Upper lobe of left lung (tissue), 6 donors: ENCODE results near the gene MLNR. TPM values are rescaled to one million over a fixed set of nuclear protein-coding genes. Genes with fewer than 3 reads are reported as not detected.

Experiments
- ATAC-seq, 2 donors: fragments of 200-7000 bp; cut with Tn5 transposase; one replicate each; pipeline ENCODE4 v1.9.1; 2022; ENCODE audit warnings: mild to moderate bottlenecking in 2 of 2, moderate library complexity in 2 of 2; ENCODE audit not compliant: low FRiP score in 2 of 2
- DNase-seq, 2 donors: peaks; one replicate each; pipeline ENCODE4 v3.0.0-alpha.2; 2019 to 2020
- H3K27ac ChIP-seq, 4 donors: fragments of 200-600 bp; sonication (generic); one replicate each; pipeline ENCODE4 v1.5.1; 2016 to 2019
- H3K27me3 ChIP-seq, 4 donors: fragments of 200-600 bp; sonication (generic); one replicate each; pipeline ENCODE4 v1.5.1; 2017 to 2019
- H3K36me3 ChIP-seq, 4 donors: fragments of 200-600 bp; sonication (generic); one replicate each; pipeline ENCODE4 v1.5.1; 2016 to 2019
- H3K4me1 ChIP-seq, 4 donors: fragments of 200-600 bp; sonication (generic); one replicate each; pipeline ENCODE4 v1.5.1; 2018 to 2019
- H3K4me3 ChIP-seq, 4 donors: fragments of 200-600 bp; sonication (generic); one replicate each; pipeline ENCODE4 v1.5.1; 2017 to 2019; ENCODE audit warnings: mild to moderate bottlenecking in 2 of 4, moderate library complexity in 1 of 4
- H3K9me3 ChIP-seq, 4 donors: fragments of 200-600 bp; sonication (generic); one replicate each; pipeline ENCODE4 v1.5.1; 2018 to 2019
- EP300 ChIP-seq, 4 donors: sonication (generic); formaldehyde crosslinking; IDR thresholded peaks; one replicate each; pipeline ENCODE4 v1.5.1; 2017; ENCODE audit warnings: antibody characterized with exemption in 4 of 4, control low read depth in 2 of 4
- POLR2A ChIP-seq, 4 donors: fragments of 450-650 bp; IDR thresholded peaks; one replicate each; pipeline ENCODE4 v1.5.1; 2016 to 2017; ENCODE audit warnings: antibody characterized with exemption in 4 of 4, mild to moderate bottlenecking in 2 of 4
- POLR2AphosphoS5 ChIP-seq, 2 donors: sonication (generic); formaldehyde crosslinking; IDR thresholded peaks; one replicate each; pipeline ENCODE4 v1.5.1; 2017; ENCODE audit warnings: antibody characterized with exemption in 2 of 2
- WGBS, 2 donors: methylation state at CpG; one replicate each; pipeline ENCODE4 v1.1.5; 2017 to 2018; 5-methylcytosine and 5-hydroxymethylcytosine counted together
- total RNA-seq, 6 donors: library from RNA; depleted of rRNA in 4 of 6; stranded (reverse); fragments of >200 nt in 4 of 6; gene quantifications; one replicate each; pipeline versions ENCODE4 v1.1.0 to v1.2.1, GENCODE V29; 2016 to 2021
- TF ChIP-seq, protein P1 (sequence below), 6 experiments: fragments of 450-650 bp in 4 of 6; fragments of 200-600 bp in 2 of 6; sonication (generic) in 2 of 6; IDR thresholded peaks; one replicate each; pipeline ENCODE4 v1.5.1; 2016 to 2019; ENCODE audit warnings: antibody characterized with exemption in 6 of 6
- donor health status: DM: no; HTN: no; CAD: no; lungs with moderate emphysema.
- donor health status: DM: no; HTN: yes; CAD: no; lungs with severe emphysema.

MLNR gene
- total RNA-seq, 6 donors from 2014 or later, result 0.30 to 0.49 TPM; not detected in 4

DNA sequence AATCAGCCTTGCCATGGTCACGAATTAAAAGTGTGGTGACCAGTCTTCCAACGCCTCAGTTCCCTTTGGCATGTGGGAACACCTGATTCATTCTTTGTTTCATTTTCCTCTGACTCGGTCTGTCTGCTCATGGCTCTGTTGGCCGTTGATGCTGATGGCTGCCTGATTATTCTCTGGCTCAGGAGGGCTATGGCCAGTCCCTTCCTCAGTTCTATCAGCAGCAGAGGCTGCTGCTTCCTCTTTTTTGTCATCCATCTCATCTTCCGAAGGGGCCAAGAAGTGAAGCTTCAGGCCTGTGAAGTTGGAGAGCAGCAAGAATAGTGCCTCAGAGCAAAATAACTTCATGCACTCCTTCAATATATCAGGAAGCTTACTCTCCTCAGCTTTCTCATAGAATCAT lies 9.5 kb upstream of the MLNR start:
- WGBS, 2 donors, result 92 to 93% methylated on average over 5 of the region's 5 CpGs
- H3K4me3 ChIP-seq, result no peak overlapping the region
- no peak for DNase-seq
- H3K27me3 ChIP-seq, result no peaks in the 10 kb centered on the region
- no peak for TF ChIP-seq EP300 (IDR thresholded peaks at IDR 0.05)
- TF ChIP-seq POLR2A (IDR thresholded peaks at IDR 0.05), result no peak
- TF ChIP-seq, protein P1, sequence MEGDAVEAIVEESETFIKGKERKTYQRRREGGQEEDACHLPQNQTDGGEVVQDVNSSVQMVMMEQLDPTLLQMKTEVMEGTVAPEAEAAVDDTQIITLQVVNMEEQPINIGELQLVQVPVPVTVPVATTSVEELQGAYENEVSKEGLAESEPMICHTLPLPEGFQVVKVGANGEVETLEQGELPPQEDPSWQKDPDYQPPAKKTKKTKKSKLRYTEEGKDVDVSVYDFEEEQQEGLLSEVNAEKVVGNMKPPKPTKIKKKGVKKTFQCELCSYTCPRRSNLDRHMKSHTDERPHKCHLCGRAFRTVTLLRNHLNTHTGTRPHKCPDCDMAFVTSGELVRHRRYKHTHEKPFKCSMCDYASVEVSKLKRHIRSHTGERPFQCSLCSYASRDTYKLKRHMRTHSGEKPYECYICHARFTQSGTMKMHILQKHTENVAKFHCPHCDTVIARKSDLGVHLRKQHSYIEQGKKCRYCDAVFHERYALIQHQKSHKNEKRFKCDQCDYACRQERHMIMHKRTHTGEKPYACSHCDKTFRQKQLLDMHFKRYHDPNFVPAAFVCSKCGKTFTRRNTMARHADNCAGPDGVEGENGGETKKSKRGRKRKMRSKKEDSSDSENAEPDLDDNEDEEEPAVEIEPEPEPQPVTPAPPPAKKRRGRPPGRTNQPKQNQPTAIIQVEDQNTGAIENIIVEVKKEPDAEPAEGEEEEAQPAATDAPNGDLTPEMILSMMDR (IDR thresholded peaks at IDR 0.05), result no peak
- TF ChIP-seq POLR2AphosphoS5 (IDR thresholded peaks at IDR 0.05), result no peak
- no peak overlapping the region for H3K27ac ChIP-seq
- H3K36me3 ChIP-seq, result peaks cover 11 to 31% (median 17%) of the 10 kb centered on the region in 4 donors
- H3K9me3 ChIP-seq, result no peaks in the 10 kb centered on the region
- H3K4me1 ChIP-seq, result peaks cover 0 to 8% (median 6%) of the 10 kb centered on the region in 4 donors
- ATAC-seq, result no peak

- no peak overlapping the region for H3K4me3 ChIP-seq
- TF ChIP-seq, protein P1 (IDR thresholded peaks at IDR 0.05), result no peak
- TF ChIP-seq POLR2AphosphoS5 (IDR thresholded peaks at IDR 0.05), result no peak
- TF ChIP-seq EP300 (IDR thresholded peaks at IDR 0.05), result no peak
- no peak for TF ChIP-seq POLR2A (IDR thresholded peaks at IDR 0.05)
- H3K36me3 ChIP-seq, result peaks cover 0 to 4% (median 0%) of the 10 kb centered on the region in 4 donors
- 89% methylated on average over 1 of the region's 1 CpG for WGBS, 2 donors
- no peak overlapping the region for H3K27ac ChIP-seq
- ATAC-seq (no peak), DNase-seq (no peak)
- H3K4me1 ChIP-seq, result peaks cover 0 to 12% (median 6%) of the 10 kb centered on the region in 4 donors
- H3K27me3 ChIP-seq, result no peaks in the 10 kb centered on the region
- H3K9me3 ChIP-seq, result no peaks in the 10 kb centered on the region
These were observed 6.6 kb upstream of the MLNR start for GRCh38 chr13:49213539-49213938.

GRCh38 chr13:49213997-49214916 lies 5.9 kb upstream of the MLNR start:
- Histone ChIP-seq H3K36me3 (no peaks in the 10 kb centered on the region), H3K4me1 (peaks cover 5 to 20% (median 10%) of the 10 kb centered on the region in 4 donors), H3K9me3 (no peaks in the 10 kb centered on the region), H3K27me3 (peaks cover 0 to 2% (median 0%) of the 10 kb centered on the region in 4 donors), H3K27ac (peak overlapping the region in 2 of 4 donors; percentile 37 to 54), H3K4me3 (no peak overlapping the region)
- ATAC-seq (no peak), DNase-seq (no peak)
- 72 to 79% methylated on average over 6 of the region's 6 CpGs for WGBS, 2 donors
- no peak for TF ChIP-seq POLR2A (IDR thresholded peaks at IDR 0.05)

- H3K4me1 ChIP-seq, result peaks cover 10 to 26% (median 16%) of the 10 kb centered on the region in 4 donors
- peaks cover 0 to 9% (median 3%) of the 10 kb centered on the region in 4 donors for H3K27me3 ChIP-seq
- WGBS, 2 donors, result 37 to 62% methylated on average over 6 of the region's 6 CpGs
- H3K27ac ChIP-seq, result peak overlapping the region in 2 of 4 donors; percentile 37 to 54
- H3K36me3 ChIP-seq, result no peaks in the 10 kb centered on the region
- ATAC-seq (peak; percentile 57 to 62), DNase-seq (peak in 1 of 2 donors; percentile 77)
- TF ChIP-seq POLR2AphosphoS5 (IDR thresholded peaks at IDR 0.05), result no peak
- TF ChIP-seq, protein P1 (IDR thresholded peaks at IDR 0.05), result peak in 2 of 6 experiments; percentile 11 to 14
- no peak overlapping the region for H3K4me3 ChIP-seq
- no peaks in the 10 kb centered on the region for H3K9me3 ChIP-seq
These were observed 5.2 kb upstream of the MLNR start for GRCh38 chr13:49214917-49215376.

GRCh38 chr13:49216334-49216733 lies 3.8 kb upstream of the MLNR start:
- H3K4me3 ChIP-seq, result no peak overlapping the region
- no peak overlapping the region for H3K27ac ChIP-seq
- TF ChIP-seq POLR2A (IDR thresholded peaks at IDR 0.05) (no peak), EP300 (IDR thresholded peaks at IDR 0.05) (no peak)
- DNase-seq, result no peak
- H3K36me3 ChIP-seq, result no peaks in the 10 kb centered on the region
- 82 to 84% methylated on average over 6 of the region's 6 CpGs for WGBS, 2 donors
- no peak for ATAC-seq
- peaks cover 0 to 23% (median 11%) of the 10 kb centered on the region in 4 donors for H3K27me3 ChIP-seq
- peaks cover 23 to 40% (median 28%) of the 10 kb centered on the region in 4 donors for H3K4me1 ChIP-seq
- no peaks in the 10 kb centered on the region for H3K9me3 ChIP-seq
